Ramos (cell line): ENCODE results near the gene ADAMTSL1.

Experiments used
- in situ Hi-C: fragments of 300-500 bp; cut with MboI; formaldehyde crosslinking; loops from one replicate; pipeline ENCODE4 v1.14.3; 2022; ENCODE audit warnings: low sequenced_read_pairs; ENCODE audit not compliant: unreplicated experiment

The ADAMTSL1 gene

DNA sequence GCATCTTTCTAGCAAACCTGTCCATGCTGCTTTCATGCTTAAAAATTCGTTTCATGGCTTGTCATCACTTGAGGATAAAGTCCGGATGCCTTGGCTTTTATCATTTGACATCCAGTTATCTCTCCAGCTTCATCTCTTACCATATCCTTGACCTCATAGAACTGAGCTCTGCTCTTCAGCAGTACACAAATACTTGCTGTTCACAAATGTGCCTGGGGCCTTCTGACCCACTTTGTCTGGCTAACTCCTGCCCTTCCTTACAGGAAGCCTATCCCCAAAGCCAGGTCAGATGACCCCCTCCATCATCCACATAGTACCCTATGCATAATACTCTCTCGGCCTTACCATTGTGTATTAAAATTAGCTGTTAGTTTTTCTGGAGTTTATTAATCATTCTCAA is 310.0 kb downstream of the ADAMTSL1 start:
- in situ Hi-C loops = no loop called here

DNA sequence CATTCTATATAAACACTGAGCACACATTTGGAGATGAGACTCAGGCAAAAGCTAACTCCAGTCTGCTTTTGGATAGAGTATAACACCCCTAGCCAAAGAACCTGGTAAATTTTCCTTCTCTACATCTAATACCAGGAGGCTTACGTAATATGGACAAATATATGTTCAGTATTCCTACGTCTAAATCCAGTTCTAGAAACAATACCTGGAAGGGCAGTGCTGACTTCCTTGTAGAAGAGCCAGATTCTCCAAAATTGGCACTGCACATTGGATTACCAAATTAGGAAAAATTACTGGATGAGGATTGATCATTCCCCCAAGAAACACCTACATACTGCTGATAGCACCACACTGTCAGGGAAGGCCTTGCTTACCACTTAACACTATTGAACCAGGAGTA is 311.7 kb downstream of the ADAMTSL1 start:
- in situ Hi-C loops = no loop called here

DNA sequence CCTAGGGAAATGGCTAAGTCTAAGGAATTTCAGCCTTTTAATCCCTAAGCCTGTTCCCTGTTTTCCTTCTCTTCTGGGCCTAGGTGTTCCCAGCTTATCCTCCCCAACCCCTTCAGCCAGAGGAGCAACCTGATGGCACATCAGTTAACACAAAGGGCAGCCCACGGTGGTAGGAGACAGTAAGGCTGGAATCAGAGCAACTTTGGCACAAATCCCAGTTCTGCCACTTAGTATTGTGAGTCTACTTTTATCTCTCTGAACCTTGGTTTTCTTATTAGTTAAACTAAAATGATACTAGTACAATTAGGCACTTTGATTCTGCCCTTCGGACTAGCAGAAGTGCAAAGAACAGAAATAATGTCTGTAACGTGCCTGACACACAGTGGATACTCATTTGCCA is 312.2 kb downstream of the ADAMTSL1 start:
- in situ Hi-C loops = no loop called here

DNA sequence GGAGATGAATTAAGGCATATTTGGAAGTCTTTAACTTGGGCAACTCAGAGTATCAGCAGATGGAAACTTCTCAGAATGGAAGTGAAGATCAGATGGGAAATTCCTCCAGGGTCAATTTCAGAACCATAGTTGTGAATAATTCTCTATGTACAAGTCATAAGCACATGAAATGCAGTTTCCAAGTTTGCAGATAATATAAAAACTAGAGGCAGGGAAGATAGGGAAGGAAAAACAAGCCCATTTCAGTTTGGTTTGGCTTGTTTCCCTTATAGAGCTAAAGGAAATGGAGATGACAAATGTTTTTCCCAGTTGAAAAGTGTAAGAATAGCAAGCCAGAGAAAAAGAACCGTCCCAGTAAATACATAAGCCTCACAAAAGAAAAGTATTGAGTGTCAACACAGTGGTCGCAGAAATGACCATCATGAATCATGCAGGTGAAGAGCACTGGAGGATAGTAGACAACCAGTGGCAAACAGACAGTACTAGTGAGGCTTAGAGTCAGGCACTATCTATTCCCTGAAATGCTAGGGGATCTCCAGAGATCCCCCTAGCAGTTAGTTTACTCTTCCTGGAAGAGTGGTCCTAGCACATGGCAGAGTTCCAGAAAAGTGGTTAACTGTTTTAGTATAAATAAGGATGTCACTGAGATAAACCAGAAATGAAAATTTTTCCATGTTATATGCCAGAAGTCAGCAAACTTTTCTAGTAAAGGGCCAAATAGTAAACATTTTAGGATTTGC is 313.1 kb downstream of the ADAMTSL1 start:
- in situ Hi-C loops = no loop called here

DNA sequence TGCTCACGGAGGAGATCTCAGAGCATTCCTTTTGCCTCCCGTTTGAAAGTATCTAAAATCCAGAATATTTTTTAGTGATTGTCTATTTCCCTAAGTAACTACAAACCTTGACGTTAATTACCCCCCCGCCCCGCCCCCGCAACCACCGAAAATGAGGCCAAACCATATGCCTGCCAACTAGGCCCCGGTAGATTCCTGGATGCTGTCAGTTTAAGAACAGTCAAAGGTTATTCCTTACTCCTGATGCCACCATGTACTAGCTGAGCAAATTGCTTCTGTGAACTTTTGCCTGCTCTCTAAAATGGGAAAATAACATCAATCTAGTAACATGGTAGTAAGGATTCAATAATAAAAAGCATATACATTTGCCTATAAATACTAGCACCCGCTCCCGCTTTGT is 314.3 kb downstream of the ADAMTSL1 start:
- in situ Hi-C loops = no loop called here

DNA sequence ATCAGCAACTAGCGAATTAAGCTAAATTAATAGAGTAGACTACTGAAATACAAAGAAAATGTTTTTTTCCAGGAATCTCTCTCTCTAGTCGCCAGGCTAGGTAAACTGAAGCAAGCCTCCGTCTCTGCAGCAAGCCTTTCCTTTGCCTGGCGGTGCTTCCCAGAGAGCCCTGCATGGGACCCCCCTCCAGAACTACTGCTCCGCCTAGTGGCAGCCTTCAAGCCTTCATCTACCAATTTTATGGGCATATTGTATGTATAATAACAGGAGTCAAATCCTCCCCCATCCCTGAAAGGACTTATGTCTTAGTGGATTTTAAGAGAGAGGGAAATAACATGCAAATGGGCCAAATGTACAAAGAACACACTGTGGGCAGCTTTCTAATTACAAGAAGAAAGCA is 317.1 kb downstream of the ADAMTSL1 start:
- in situ Hi-C loops = no loop called here

DNA sequence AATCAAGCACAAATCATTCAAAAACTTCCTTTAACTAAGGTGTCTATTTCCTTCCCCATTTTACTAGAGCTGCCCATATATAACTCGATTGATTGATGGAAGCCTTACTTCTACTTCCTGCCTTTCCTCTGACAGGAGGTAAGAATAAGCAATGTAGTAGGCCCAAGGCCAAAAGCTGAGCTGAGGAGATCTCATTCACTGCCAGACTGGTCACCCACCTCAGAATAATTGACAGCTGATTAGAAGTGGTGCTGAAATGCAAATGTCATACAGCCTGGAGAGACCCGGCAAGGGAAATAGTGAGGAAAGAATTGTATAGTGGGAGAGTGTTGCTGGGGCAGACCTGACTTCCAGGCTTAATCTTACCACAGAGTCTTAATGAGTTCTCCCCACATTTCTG is 319.2 kb downstream of the ADAMTSL1 start:
- in situ Hi-C loops = no loop called here

DNA sequence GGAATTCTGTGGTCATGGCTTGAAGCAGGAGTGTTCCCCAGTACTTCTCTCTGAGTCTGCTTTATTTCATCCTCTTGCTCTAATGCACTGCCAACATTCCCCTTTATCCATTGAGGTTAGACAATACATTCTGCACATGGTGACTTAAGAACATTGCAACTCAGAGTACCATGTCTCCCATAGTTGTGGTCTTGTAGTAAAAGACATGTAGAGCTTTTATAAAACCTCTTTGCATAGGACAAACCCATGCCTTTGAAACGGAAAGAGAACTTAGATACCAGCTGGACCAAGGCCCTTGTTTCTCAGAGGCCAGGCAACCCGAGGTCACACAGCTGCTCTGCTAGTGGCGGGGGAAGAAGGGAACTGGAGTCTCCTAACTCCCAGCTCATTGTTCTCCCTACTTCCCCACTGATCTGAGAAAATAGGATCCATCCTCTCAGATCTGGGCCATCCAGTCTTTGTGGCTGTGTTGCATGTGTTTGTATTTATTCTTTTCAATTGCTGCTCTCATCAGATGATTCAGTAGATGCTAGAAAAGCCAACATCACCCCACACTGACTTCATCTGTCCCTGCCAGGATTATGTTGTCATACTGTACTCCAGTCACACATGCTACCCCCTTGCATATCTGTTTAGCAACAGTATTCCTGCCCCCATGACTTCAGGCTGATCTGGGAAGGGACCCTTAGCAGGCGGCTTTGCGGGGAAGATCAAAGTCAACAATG is 322.2 kb downstream of the ADAMTSL1 start:
- in situ Hi-C loops = no loop called here

DNA sequence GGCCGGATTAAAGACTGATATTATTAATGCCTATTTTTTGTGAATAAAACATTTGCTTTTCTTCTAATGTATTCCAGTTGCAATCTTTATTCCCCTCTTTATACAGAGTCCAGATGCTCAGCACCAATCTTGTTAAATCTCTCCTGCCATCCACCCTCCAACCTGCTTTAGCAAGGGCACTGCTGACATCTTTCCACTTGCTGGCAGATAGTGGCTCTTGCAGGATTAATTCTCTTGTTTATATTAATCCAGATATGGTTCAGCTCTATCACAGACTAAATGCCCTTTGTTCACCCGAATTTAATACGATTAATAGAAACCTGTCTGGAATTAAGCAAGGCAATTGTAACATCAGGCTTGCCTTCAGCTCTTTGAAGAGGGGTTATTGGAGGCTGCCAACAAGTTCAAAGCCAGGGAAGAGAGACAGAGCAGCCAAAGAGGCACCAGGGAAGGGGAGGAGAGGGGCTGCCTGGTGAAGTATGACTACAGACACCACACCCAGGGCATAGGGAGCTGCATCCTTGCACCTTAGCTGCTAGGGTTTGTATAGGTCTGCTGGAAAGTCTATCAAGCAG is 322.8 kb downstream of the ADAMTSL1 start:
- in situ Hi-C loops = no loop called here

DNA sequence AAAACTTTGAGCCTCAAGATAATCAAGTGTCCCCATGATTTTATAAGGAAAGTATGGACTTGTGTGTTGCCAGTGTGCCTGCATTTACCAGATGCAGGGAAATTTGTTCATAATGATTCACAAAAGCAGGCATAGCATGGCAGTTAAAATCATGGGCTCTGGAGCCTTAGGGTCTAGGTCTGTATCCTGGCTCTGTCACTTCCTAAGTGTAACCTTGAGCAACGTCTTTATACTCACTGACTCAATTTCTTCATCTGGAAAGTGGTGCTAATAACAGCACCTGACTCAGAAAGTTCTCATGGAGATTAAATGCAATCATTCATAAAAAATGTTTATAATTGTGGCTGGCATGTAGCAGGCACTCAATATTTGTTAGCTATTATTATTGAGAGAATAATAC is 324.2 kb downstream of the ADAMTSL1 start:
- in situ Hi-C loops = no loop called here

DNA sequence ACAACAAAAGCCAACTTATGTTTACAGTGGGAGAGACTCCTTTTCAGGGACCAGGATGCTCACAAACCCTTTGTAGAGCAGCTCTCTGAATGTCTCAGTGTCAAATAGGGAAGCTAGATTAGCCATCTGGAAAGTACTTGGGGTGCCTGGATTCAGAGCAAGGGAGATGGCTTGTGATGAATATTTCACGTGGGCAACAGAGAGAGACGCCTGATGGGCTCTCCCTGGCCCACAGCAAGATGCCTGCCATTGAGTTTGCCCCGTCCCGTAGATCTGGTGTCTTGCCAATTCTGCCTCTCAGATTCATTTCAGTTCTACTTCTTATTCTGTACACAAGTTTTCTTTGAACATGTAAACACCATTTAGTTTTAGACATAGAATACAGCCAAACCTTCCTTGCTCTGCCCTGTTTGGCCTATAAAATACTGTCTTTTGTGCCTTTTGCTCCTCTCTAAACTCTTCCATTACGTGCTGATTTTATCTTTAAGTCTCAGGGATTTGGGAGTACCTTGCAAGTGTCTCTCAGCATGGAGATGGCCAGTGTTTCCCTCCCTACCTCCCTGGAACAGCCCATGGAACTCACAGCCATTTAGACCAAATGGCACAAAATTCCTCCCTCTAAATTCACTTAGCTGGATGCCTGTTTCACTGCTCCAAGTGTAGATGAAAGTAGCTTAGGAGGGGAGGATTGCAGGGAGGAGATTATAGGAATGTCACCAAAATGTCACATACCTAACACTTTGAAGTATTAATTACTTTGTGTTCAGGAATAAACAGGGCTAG is 324.7 kb downstream of the ADAMTSL1 start:
- in situ Hi-C loops = no loop called here

DNA sequence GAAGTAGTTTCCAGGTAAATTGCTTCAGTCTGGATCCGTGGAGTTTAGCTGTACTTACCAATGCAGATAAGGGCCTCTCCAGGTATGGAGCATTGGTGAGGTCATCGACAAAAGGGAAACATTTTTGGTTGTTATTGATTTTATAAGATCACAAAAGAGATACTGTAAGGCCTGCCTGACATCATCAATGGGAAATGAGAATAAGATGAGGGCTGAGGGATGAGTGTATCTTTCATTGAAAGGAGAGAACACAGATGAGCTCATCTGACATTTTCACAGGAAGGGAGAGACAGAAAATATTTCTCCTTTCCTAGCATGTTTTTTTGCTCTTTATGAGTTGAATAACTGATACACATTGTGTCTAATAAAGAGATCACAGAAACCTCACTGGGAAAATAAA is 325.5 kb downstream of the ADAMTSL1 start:
- in situ Hi-C loops = no loop called here

DNA sequence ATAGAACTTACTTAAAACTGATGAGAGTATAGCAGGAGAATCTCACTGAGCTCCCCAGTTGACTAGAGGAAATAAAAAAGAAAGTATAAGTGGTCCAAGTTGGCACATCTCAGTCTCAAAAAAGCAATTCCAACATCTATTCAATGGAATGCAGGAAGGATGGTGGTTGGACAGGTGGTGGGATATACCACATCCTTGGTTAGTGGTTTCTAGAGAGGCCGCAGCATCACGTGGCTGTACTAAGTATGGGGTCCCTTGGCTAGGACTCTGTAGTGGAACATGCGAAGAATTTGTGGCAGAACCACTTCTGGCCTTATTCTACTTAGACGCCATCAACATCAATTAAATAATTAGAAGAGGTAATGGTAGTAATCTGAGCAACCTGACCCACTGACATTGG is 326.6 kb downstream of the ADAMTSL1 start:
- in situ Hi-C loops = loop anchor here (10.0 kb wide), 1 partner anchor 64 kb away; no protein-coding TSS in a partner anchor

DNA sequence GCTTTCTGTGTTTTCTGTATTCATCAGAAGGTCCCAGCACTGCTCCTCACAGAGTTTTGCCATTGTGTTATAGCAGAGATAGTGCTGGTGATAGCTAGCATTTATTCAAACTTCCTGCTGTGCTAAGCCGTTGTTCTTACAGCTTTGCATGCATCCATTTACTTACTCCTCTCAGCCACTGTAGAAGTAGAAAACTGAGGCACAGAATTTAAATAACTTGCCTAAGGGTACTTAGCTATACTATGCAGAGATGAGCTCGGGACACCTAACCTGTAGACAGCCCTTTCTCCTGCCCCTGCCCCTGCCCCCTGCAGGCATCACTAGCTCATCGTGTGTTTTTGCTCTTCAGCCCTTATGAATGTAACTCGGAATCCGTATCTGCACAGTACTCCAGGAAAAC is 331.4 kb downstream of the ADAMTSL1 start:
- in situ Hi-C loops = loop anchor here (10.0 kb wide), 1 partner anchor 59 kb away; no protein-coding TSS in a partner anchor

DNA sequence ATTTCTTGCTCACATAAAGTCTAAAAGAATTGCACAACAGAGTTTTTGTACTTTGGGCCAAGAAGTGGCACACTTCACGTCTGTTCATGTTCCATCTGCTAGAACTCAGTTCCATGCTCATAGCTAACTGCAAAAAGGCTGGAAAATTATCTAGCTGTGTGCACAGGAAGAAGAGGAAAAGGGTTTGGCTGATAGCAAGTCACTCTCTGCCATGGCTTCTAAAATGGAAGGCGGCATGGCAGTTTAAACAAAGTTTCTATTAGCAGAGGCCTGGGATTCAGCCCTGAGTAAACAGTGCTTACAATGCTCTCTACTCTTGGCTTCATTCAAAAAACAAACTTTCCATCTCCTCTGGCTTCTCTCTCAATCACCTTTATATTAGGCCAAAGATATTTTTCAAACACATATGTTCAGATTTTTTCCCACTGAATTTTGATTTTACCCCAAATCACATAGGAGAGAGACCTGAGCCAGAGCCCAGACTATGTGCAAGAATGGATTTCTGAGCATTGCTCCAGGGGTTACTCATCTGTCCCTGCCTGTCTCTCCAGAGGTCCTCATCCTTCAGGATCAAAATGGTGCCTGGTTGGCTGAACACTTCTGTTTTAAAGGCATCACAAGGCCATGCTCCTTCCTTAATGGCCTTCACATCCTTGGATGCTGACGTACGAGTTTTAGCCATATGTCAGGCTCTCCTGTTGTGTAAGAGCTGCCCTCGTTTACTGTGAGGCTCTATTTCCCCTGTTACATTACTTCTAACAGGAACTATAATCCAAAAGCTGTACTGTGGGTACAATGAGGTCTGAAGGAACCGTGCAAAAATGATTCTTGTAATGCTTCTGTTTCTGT is 332.5 kb downstream of the ADAMTSL1 start:
- in situ Hi-C loops = loop anchor here (10.0 kb wide), 1 partner anchor 58 kb away; no protein-coding TSS in a partner anchor

DNA sequence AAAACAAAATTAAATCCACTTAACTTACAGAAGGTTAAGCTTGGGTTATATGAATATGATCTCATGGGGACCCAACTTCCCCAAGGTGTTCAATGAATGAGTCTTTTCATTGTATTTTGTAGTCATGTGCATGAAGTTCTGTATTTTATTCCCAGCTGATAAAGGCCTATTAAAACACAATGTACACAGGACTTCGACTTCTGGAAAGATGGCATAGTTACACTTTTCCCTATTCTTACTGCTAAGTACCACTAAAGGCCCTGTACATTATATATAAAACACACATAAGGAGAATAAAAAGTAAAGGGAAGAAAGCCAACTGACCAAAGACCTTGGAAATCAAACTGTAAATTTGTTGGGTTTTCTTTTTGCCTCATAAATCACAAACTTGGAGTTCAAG is 336.6 kb downstream of the ADAMTSL1 start:
- in situ Hi-C loops = no loop called here

DNA sequence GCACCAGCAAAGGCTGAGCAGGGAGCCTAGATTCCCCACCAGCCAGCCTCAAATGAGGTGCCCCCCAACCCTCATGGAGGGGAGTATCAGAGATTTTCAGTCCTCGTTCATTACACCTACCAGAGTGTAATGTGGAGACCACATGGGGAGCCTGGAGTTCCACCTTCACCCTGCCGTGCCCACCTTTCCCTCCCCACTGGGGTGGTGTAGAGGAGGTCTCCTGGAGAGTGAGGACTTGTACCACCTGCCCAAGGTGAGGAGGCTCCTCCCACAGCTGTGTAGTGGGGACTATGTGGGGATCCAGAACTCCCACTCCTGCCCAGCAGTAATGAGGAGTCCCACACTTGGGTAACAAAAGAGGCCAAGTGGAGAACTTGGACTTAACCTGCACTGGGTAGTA is 337.2 kb downstream of the ADAMTSL1 start:
- in situ Hi-C loops = no loop called here

DNA sequence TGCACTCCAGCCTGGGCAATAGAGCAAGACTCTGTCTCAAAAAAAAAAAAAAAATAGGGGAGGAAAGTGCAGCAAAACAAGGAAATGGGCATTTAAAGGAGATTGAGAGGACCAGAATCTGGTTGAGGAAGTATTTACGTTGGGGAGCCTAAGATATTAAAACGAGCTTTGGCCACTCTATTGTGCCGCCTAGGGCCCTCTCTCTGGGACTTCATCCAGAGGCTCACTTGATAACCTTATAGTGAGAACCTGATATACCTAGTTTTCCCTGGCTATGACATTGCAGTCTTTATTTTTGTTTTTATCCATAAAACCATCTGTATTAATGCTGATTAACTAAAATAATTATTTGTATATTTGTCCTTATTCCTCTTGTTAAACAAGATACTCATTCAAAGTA is 345.5 kb downstream of the ADAMTSL1 start:
- in situ Hi-C loops = no loop called here

DNA sequence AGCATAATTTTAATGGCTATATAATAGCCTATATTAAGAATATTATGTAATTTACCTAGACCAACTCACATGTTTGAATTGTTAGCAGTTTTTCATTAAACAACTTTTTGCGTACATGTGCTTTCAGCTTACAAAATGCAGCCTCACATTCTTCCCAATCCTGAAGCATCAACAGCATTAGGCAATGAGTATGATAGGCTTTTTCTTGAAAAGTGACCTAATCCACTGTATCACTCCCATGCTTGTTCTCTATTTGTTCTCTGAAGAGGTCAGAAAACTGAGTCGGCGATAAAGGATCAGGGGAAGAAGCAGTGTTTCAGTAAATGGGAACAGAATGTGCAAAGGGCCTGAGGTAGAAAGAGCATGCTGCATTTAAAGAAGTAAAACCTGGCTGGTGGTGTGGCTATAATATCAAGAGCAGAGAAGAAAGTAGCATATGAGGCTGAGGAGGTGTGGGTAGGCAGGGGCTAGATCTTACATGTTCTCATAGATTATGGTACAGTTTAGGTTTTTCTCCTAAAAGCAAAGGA is 346.7 kb downstream of the ADAMTSL1 start:
- in situ Hi-C loops = no loop called here

DNA sequence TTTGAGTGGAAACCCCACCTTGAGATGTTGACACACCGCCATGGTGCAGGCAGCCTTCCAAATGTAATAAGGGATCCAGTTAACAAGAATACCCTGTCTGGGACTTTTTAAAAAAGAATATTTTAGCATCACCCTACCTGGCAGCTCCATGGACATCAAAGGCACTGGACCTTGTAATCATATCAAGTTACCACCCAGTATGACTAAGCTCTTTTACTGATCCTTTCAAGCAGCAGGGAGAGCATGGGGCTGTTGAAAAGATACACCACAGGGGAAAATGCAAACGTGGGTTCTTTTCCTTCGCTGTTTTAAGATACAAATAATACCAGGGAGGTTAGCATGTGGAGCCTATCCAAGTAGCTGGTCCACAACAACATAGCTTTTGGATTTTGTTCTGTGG is 347.8 kb downstream of the ADAMTSL1 start:
- in situ Hi-C loops = no loop called here
